Testis (tissue), 3 donors: Measurements from ENCODE around the gene APOD. TPM values are rescaled to one million over a fixed set of nuclear protein-coding genes. Genes with fewer than 3 reads are reported as not detected.

ENCODE experiments used
- DNase-seq: peaks from one replicate; pipeline ENCODE4 v3.0.0-alpha.2; 2019
- H3K27ac ChIP-seq, 2 donors: fragments of 200-600 bp; sonication (generic); one replicate each; pipeline ENCODE4 v1.5.1; 2019
- H3K27me3 ChIP-seq: fragments of 200-600 bp; sonication (generic); one replicate; pipeline ENCODE4 v1.5.1; 2019
- H3K36me3 ChIP-seq: fragments of 200-600 bp; sonication (generic); one replicate; pipeline ENCODE4 v1.5.1; 2017; ENCODE audit warnings: low read depth; ENCODE audit errors: missing control alignments
- H3K4me1 ChIP-seq: fragments of 200-600 bp; sonication (generic); one replicate; pipeline ENCODE4 v1.5.1; 2019
- H3K4me3 ChIP-seq, 2 donors: fragments of 200-600 bp; sonication (generic); one replicate each; pipeline ENCODE4 v1.5.1; 2017 to 2019
- H3K9me3 ChIP-seq: fragments of 200-600 bp; sonication (generic); one replicate; pipeline ENCODE4 v1.5.1; 2017
- POLR2A ChIP-seq: fragments of 450-650 bp; IDR thresholded peaks from one replicate; pipeline ENCODE4 v1.6.1; 2017; ENCODE audit warnings: antibody characterized with exemption, mild to moderate bottlenecking, moderate library complexity
- WGBS, 2 donors: methylation state at CpG; one replicate each; pipeline ENCODE4 v1.1.5; 2018; 5-methylcytosine and 5-hydroxymethylcytosine counted together
- intact Hi-C: fragments of 100-400 bp; cut with DNase I; formaldehyde crosslinking; loops from one replicate; pipeline ENCODE4 v1.15.1; 2023; ENCODE audit warnings: low total_unique reads
- polyA plus RNA-seq: library from polyadenylated mRNA; stranded (reverse); fragments of 350-450 nt; fragmentation: Illumina TruSeq; extraction: RNeasy Lipid Tissue Mini Kit (QIAGEN cat#74804); gene quantifications from one replicate; pipeline ENCODE4 v1.2.3, GENCODE V29; 2014; ENCODE audit warnings: low read depth, low replicate concordance; ENCODE audit not compliant: insufficient read depth
- total RNA-seq, 2 donors: library from RNA; depleted of rRNA; stranded (reverse); fragments of >200 nt; gene quantifications; one replicate each; pipeline ENCODE4 v1.2.3, GENCODE V29; 2016
- TF ChIP-seq, protein P1 (sequence below), 3 experiments: fragments of 450-650 bp in 2 of 3; fragments of 200-600 bp in 1 of 3; sonication (generic) in 1 of 3; IDR thresholded peaks; one replicate each; pipeline ENCODE4 v1.5.1; 2016 to 2019; ENCODE audit warnings: antibody characterized with exemption in 3 of 3, mild to moderate bottlenecking in 2 of 3, moderate library complexity in 1 of 3

Gene APOD
- total and polyA plus RNA-seq, 3 donors from 2014 or later, result 55.0 to 99.8 (median 83.9) TPM

DNA sequence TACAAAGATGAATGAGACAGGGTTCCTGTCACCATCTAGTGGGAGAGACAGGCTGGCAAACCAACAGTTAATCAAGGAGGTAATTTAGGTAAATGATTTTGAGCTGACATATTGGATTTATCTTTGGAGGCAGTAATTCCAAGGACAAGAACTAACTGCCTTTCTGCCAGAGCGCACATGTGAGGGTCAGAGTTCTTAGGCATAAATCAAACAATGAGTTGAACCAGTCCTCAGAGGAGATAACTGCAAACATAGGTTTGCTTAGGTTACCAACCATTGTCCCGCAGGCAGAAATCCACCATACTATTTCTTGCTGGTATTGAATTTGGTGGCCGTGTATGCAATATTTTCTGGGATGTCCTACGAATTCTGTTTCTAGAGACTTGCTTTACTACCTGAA is 26.4 kb downstream of the APOD start:
- intact Hi-C loops, result no loop called here

DNA sequence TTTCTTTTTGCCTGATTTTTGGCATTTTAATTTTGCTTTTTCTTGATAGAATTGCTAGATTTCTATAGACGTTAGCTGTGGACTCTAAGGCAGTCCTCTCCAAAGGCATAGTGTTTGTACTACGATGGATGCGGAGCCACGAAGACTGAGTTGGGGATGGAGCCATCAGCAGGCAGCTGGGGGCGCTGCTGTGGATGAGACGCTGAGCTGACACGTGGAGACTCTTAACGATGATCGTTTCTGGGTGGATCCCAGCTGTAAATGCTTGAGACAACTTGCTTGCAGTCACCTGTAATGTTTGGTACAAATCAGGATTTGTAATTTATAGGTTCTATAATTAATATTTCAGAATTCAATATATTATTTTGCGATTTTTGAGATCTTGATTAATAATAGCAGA is 27.4 kb downstream of the APOD start:
- TF ChIP-seq POLR2A, result no peak
- TF ChIP-seq, protein P1, sequence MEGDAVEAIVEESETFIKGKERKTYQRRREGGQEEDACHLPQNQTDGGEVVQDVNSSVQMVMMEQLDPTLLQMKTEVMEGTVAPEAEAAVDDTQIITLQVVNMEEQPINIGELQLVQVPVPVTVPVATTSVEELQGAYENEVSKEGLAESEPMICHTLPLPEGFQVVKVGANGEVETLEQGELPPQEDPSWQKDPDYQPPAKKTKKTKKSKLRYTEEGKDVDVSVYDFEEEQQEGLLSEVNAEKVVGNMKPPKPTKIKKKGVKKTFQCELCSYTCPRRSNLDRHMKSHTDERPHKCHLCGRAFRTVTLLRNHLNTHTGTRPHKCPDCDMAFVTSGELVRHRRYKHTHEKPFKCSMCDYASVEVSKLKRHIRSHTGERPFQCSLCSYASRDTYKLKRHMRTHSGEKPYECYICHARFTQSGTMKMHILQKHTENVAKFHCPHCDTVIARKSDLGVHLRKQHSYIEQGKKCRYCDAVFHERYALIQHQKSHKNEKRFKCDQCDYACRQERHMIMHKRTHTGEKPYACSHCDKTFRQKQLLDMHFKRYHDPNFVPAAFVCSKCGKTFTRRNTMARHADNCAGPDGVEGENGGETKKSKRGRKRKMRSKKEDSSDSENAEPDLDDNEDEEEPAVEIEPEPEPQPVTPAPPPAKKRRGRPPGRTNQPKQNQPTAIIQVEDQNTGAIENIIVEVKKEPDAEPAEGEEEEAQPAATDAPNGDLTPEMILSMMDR (IDR thresholded peaks at IDR 0.05), result no peak
- H3K27me3 ChIP-seq, result no peaks in the 10 kb centered on the region
- no peaks in the 10 kb centered on the region for H3K4me1 ChIP-seq
- no peaks in the 10 kb centered on the region for H3K9me3 ChIP-seq
- intact Hi-C loops, result no loop called here
- no peak overlapping the region for H3K27ac ChIP-seq
- no peak for DNase-seq
- no peak overlapping the region for H3K4me3 ChIP-seq
- no peaks in the 10 kb centered on the region for H3K36me3 ChIP-seq
- WGBS, 2 donors, result 43 to 57% methylated on average over 10 of the region's 10 CpGs

More for the DNA sequence above, 26.4 kb downstream of the APOD start:
- no peaks in the 10 kb centered on the region for H3K36me3 ChIP-seq
- 70 to 86% methylated on average over 4 of the region's 4 CpGs for WGBS, 2 donors
- H3K4me3 ChIP-seq, result no peak overlapping the region
- H3K4me1 ChIP-seq, result no peaks in the 10 kb centered on the region
- TF ChIP-seq, protein P1 (IDR thresholded peaks at IDR 0.05), result no peak
- no peak for TF ChIP-seq POLR2A
- no peak overlapping the region for H3K27ac ChIP-seq
- no peaks in the 10 kb centered on the region for H3K9me3 ChIP-seq
- no peak for DNase-seq
- H3K27me3 ChIP-seq, result no peaks in the 10 kb centered on the region

DNA sequence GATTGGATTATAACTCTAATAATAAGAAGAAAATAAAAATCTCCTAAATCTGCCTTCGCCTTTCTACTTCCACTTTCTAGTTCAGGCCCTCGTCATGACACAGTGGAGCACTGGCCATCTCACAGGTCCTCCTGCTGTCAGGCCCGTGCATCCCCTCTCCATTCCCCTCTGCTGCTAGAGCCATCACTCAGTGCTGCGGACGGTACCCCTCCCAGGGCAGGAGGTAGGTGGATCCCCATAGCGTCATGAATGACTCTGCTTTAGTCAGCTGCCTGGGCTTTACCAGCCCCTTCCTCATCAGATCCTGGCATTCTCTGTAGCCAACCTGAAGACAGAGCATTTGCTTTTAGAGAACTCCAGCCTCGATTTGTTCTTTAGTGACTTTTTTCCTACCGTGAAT is 28.6 kb downstream of the APOD start:
- DNase-seq, result no peak
- 88 to 92% methylated on average over 8 of the region's 8 CpGs for WGBS, 2 donors
- H3K36me3 ChIP-seq, result no peaks in the 10 kb centered on the region
- intact Hi-C loops, result no loop called here
- no peaks in the 10 kb centered on the region for H3K27me3 ChIP-seq
- TF ChIP-seq, protein P1 (IDR thresholded peaks at IDR 0.05), result no peak
- TF ChIP-seq POLR2A, result no peak
- no peak overlapping the region for H3K4me3 ChIP-seq
- H3K9me3 ChIP-seq, result no peaks in the 10 kb centered on the region
- H3K4me1 ChIP-seq, result no peaks in the 10 kb centered on the region
- H3K27ac ChIP-seq, result no peak overlapping the region

DNA sequence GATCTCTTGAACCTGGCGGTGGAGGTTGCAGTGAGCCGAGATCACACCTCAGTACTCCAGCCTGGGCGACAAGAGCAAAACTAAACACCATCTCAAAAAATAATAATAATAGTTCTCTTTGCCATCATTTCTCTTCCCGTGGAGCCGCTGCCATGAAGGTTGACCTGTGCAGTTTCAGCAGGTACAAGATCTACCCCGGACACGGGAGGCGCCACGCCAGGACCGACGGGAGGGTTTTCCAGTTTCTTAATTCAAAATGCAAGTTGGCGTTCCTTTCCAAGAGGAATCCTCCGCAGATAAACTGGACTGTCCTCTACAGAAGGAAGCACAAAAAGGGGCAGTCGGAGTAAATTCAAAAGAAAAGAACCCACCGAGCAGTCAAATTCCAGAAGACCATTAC is 29.3 kb downstream of the APOD start:
- intact Hi-C loops, result no loop called here
- H3K36me3 ChIP-seq, result no peaks in the 10 kb centered on the region
- no peaks in the 10 kb centered on the region for H3K27me3 ChIP-seq
- no peak overlapping the region for H3K27ac ChIP-seq
- DNase-seq, result no peak
- WGBS, 2 donors, result 95% methylated on average over 15 of the region's 15 CpGs
- H3K4me1 ChIP-seq, result no peaks in the 10 kb centered on the region
- no peak overlapping the region for H3K4me3 ChIP-seq
- no peaks in the 10 kb centered on the region for H3K9me3 ChIP-seq
- TF ChIP-seq, protein P1 (IDR thresholded peaks at IDR 0.05), result no peak
- TF ChIP-seq POLR2A, result no peak

DNA sequence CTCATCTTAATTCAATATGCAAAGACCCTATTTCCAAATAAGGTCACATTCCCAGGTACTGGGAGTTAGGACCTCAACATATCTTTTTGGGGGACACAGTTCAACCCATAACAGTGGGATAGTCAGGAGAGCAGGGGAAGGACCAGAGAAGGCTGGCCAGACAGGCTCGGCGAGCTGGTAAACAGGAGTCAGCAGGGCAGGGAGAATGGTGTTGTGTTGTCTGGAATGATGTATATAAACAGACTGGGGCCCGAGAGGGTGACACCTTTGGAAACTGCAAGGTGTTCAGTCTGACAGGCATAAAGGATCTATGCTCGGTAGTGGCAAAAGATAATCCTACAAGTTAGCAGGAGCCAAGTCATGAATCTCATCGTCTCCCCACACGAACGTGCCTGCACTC is 30.5 kb downstream of the APOD start:
- no peak for TF ChIP-seq POLR2A
- TF ChIP-seq, protein P1 (IDR thresholded peaks at IDR 0.05), result no peak
- Histone ChIP-seq H3K4me1 (no peaks in the 10 kb centered on the region), H3K9me3 (no peaks in the 10 kb centered on the region), H3K27me3 (no peaks in the 10 kb centered on the region), H3K27ac (no peak overlapping the region), H3K36me3 (no peaks in the 10 kb centered on the region), H3K4me3 (no peak overlapping the region)
- no peak for DNase-seq
- 84 to 85% methylated on average over 7 of the region's 7 CpGs for WGBS, 2 donors
- intact Hi-C loops, result no loop called here
